ENCODE measurements around the gene GPR146. TPM values are rescaled to one million over a fixed set of nuclear protein-coding genes. Genes with fewer than 3 reads are reported as not detected.

Gene GPR146
- total RNA-seq, 1 donor: 1.2 TPM

DNA sequence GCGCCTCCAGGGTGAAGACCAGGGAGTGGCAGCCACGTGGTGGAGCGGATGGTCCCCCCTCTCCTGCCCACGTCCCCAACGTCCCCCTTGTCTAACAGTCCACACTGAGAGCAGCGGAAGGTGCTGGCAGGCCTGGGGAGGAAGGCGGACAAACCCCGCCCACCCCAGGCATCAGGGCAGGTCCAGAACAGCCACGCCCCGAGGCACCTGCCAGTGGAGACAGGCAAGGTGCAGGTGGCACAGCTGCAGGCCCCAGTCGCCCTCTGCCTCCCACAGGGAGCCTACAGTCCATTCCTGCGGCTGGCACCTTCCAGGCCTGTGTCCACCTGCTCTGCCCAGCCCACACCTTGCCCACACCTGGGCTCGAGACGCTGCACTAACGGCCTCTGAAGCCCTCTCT, 36.4 kb upstream of the GPR146 start:
- TF ChIP-seq, protein P1, sequence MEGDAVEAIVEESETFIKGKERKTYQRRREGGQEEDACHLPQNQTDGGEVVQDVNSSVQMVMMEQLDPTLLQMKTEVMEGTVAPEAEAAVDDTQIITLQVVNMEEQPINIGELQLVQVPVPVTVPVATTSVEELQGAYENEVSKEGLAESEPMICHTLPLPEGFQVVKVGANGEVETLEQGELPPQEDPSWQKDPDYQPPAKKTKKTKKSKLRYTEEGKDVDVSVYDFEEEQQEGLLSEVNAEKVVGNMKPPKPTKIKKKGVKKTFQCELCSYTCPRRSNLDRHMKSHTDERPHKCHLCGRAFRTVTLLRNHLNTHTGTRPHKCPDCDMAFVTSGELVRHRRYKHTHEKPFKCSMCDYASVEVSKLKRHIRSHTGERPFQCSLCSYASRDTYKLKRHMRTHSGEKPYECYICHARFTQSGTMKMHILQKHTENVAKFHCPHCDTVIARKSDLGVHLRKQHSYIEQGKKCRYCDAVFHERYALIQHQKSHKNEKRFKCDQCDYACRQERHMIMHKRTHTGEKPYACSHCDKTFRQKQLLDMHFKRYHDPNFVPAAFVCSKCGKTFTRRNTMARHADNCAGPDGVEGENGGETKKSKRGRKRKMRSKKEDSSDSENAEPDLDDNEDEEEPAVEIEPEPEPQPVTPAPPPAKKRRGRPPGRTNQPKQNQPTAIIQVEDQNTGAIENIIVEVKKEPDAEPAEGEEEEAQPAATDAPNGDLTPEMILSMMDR (IDR thresholded peaks at IDR 0.05; ENCODE audit: insufficient read depth, low read length): no peak
- no peak overlapping the region for H3K4me3 ChIP-seq (ENCODE audit: low read depth, low read length)
- DNase-seq (ENCODE audit: low read depth): no peak

DNA sequence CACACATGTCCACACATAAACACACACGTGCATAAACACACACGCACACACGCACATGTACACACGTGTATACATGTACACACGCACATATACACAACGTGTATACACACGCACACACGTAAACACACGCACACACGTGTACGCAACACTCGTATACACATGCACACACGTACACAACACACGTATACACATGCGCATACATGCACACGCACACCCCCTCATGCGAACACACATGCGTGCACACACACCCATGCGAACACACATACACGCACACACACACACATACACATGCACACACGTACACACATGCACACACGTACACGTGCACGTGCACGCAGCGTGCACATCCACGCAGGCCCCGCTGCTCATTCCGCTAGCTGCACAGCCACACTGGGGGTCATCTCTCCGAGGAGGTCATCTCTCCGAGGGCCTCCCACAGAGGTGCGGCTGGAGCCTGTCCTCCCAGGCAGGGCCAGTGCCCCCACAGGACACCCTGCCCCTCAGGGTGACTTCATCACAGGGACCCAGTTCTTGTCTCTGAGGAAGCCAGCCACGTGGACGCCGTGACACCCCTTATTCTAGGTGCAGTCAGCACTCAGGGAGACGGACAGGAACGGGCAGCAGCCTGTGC, 35.5 kb upstream of the GPR146 start:
- no peak overlapping the region for H3K4me3 ChIP-seq (ENCODE audit: low read depth, low read length)
- DNase-seq (ENCODE audit: low read depth): no peak
- TF ChIP-seq, protein P1 (IDR thresholded peaks at IDR 0.05; ENCODE audit: insufficient read depth, low read length): no peak

DNA sequence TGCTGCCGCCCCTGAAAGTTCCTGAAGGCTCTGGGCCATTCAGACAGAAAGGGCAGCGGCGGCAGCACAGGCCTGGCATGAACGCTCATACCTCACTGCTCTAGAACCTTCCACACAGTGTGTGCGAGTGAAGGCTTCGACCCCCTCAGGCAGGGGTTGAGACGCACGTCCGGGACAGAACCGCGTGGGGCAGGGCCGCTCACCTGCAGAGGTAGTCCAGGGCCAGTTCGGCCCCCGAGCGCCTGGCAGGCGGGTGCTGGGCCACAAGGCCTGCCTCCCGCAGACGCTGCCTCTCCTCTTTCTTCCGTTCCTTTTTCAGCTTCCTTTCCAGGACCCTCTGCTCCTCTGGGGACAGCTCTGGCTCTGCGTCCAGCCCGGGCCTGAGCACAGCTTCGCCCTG, 34.6 kb upstream of the GPR146 start:
- TF ChIP-seq, protein P1 (IDR thresholded peaks at IDR 0.05; ENCODE audit: insufficient read depth, low read length): no peak
- DNase-seq (ENCODE audit: low read depth): no peak

DNA sequence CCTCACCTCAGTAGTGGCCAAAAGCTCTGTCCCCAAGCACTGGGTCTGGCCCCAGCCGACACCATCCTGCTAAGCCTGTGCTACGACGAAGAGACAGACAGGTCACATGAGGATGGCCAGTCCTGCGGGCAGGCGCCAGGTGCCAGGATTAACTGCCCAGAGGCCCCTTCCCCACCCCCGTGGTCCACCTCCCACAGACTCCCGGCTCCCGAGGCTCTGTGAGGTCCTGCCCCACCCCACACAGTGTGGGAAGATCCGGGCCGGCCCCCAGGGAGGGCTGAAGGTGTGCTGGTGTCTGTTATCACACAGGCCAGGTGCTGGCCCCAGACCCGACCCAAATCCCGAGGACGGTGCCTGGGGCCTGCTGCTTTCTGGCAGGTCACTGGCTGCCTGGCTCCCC, 34.1 kb upstream of the GPR146 start:
- no peak overlapping the region for H3K4me3 ChIP-seq (ENCODE audit: low read depth, low read length)
- TF ChIP-seq, protein P1 (IDR thresholded peaks at IDR 0.05; ENCODE audit: insufficient read depth, low read length): no peak
- DNase-seq (ENCODE audit: low read depth): no peak

More for the DNA sequence above, 34.6 kb upstream of the GPR146 start:
- no peak overlapping the region for H3K4me3 ChIP-seq (ENCODE audit: low read depth, low read length)

DNA sequence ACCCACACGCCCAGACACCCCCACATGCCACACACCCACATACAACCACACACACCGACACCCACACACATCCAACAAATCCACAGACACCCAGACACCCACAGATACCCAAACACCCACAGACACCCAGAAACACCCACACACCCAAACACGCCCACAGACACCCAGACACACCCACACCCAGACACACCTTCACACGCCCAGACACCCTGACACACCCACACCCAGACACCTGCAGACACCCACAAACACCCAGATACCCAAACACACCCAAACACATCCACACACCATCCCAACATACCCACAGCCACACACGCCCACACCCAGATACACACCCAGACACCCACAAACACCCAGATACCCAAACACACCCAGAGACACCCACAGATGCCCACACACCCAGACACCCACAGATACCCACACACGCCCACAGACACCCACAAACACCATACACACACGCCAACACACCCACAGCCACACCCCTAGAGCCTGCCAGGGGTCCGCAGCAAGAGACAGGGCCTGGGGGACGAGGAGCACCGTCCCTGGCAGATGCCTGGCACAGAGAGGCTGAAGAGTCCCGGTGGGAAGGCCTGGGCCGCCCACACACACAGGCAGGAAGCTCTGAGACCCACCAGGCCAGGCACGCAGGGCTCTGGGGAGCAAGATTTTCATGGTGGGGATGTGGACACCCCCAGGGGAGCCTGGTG, 32.9 kb upstream of the GPR146 start:
- DNase-seq (ENCODE audit: low read depth): no peak
- TF ChIP-seq, protein P1 (IDR thresholded peaks at IDR 0.05; ENCODE audit: insufficient read depth, low read length): no peak
- H3K4me3 ChIP-seq (ENCODE audit: low read depth, low read length): no peak overlapping the region

DNA sequence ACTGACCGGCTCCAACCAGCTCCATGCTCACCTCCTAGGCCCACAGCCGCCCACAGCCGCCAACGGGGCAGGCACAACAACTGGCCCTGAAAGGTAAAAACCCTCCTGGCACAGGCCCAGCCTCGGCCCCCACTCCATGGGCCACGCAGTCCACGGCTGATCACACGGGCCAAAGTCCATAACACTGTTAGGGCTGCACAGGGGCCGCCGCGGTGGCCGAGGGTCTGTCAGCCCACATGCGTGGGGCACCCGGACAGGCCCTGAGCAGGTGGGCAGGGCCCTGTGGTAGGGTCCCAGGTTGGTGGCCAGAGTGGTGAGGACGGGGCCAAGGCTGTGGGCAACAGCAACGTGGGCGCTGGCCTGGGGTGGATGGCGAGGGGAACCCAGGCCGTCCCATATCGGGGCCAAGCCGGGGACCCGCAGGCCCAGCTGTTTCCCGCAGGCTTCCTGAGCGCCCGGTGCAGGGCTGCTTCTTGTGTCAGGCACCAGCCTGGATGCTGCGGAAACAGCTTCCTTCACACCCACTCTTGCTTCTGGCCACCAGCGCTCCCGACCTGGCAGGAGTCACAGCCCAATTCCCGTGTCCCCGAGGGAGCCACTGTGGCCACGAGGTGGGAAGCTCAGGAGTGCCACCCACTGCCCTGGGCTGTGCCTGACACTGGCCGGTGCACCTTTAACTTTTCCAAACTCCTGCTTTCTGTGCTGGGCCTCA, 32.2 kb upstream of the GPR146 start:
- H3K4me3 ChIP-seq (ENCODE audit: low read depth, low read length): no peak overlapping the region
- TF ChIP-seq, protein P1 (IDR thresholded peaks at IDR 0.05; ENCODE audit: insufficient read depth, low read length): no peak
- DNase-seq (ENCODE audit: low read depth): no peak

All from fibroblast of the aortic adventitia (primary cell).